HEK293T (cell line): ENCODE results near the gene SPTBN4.
A peak's percentile ranks its signal among the peaks of the same experiment; 100 is the strongest.

ENCODE experiments used
- CTCF ChIA-PET: fragments of 350-600 bp; formaldehyde crosslinking; extraction: SDS; loops from one replicate; lab custom pipeline; 2021; ENCODE audit warnings: antibody characterized with exemption, inconsistent platforms; lab: Yijun Ruan, JAX
- POLR2A ChIA-PET: fragments of 350-600 bp; formaldehyde crosslinking; extraction: SDS; loops from one replicate; lab custom pipeline; 2020; ENCODE audit warnings: antibody characterized with exemption, inconsistent platforms; lab: Yijun Ruan, JAX
- DNase-seq: peaks from one replicate; pipeline ENCODE4 v3.0.0; 2012; ENCODE audit warnings: mixed read lengths; ENCODE audit errors: extremely low spot score
- ARNT ChIP-seq: fragments of 450-650 bp; IDR thresholded peaks from 2 replicates; pipeline ENCODE4 v1.6.1; 2017; ENCODE audit warnings: mild to moderate bottlenecking
- BHLHE40 ChIP-seq: fragments of 450-650 bp; IDR thresholded peaks from 2 replicates; pipeline ENCODE4 v1.6.1; 2016; ENCODE audit warnings: mild to moderate bottlenecking, moderate library complexity, borderline replicate concordance
- CTBP1 ChIP-seq: fragments of 450-650 bp; IDR thresholded peaks from 2 replicates; pipeline ENCODE4 v1.6.1; 2016; ENCODE audit warnings: borderline replicate concordance
- ELF4 ChIP-seq: fragments of 450-650 bp; IDR thresholded peaks from 2 replicates; pipeline ENCODE4 v1.6.1; 2017; ENCODE audit warnings: antibody characterized with exemption
- FOXA1 ChIP-seq: fragments of 450-650 bp; IDR thresholded peaks from 2 replicates; pipeline ENCODE4 v1.6.1; 2016; ENCODE audit warnings: mild to moderate bottlenecking
- FOXK2 ChIP-seq: fragments of 450-650 bp; IDR thresholded peaks from 2 replicates; pipeline ENCODE4 v1.6.1; 2016; ENCODE audit warnings: mild to moderate bottlenecking
- FOXM1 ChIP-seq: fragments of 450-650 bp; IDR thresholded peaks from 2 replicates; pipeline ENCODE4 v1.6.1; 2017; ENCODE audit warnings: mild to moderate bottlenecking, borderline replicate concordance
- HDGF ChIP-seq: fragments of 450-650 bp; IDR thresholded peaks from 2 replicates; pipeline ENCODE4 v1.6.1; 2017; ENCODE audit warnings: antibody characterized with exemption, borderline replicate concordance
- L3MBTL2 ChIP-seq: fragments of 450-650 bp; conservative IDR thresholded peaks from 2 replicates; pipeline ENCODE4 v1.6.1; 2016; ENCODE audit warnings: mild to moderate bottlenecking
- LEF1 ChIP-seq: fragments of 450-650 bp; IDR thresholded peaks from 2 replicates; pipeline ENCODE4 v1.6.1; 2017; ENCODE audit warnings: mild to moderate bottlenecking, borderline replicate concordance
- NFRKB ChIP-seq: fragments of 450-650 bp; IDR thresholded peaks from 2 replicates; pipeline ENCODE4 v1.6.1; 2016; ENCODE audit warnings: mild to moderate bottlenecking, moderate library complexity
- PKNOX1 ChIP-seq: fragments of 450-650 bp; IDR thresholded peaks from 2 replicates; pipeline ENCODE4 v1.6.1; 2016
- SP1 ChIP-seq: fragments of 450-650 bp; IDR thresholded peaks from 2 replicates; pipeline ENCODE4 v1.6.1; 2017
- SUZ12 ChIP-seq: fragments of 450-650 bp; IDR thresholded peaks from 2 replicates; pipeline ENCODE4 v1.6.1; 2016; ENCODE audit warnings: mild to moderate bottlenecking
- TARDBP ChIP-seq: fragments of 450-650 bp; IDR thresholded peaks from 2 replicates; pipeline ENCODE4 v1.6.1; 2016
- ZNF384 ChIP-seq: fragments of 450-650 bp; IDR thresholded peaks from 2 replicates; pipeline ENCODE4 v1.6.1; 2016

Gene SPTBN4

GRCh38 chr19:40594657-40595091 lies 127.9 kb downstream of the SPTBN4 start:
- TF ChIP-seq TARDBP (no peak), PKNOX1 (no peak)
- DNase-seq: no peak
- ChIA-PET POLR2A (interaction anchor here (1.4 kb wide), 2 partner anchors 16 to 24 kb away, joined by 5 read pairs; no protein-coding TSS in a partner anchor), CTCF (interaction anchor here (0.8 to 1.2 kb wide), 2 partner anchors 40 to 46 kb away, joined by 3 read pairs; no protein-coding TSS in a partner anchor)

- ChIA-PET CTCF (no interaction called here), POLR2A (no interaction called here)
- peak; percentile 79 for DNase-seq
- TF ChIP-seq PKNOX1: peak; percentile 71
- TF ChIP-seq L3MBTL2: peak; percentile 85
- TF ChIP-seq CTBP1: no peak
- no peak for TF ChIP-seq ARNT
- no peak for TF ChIP-seq FOXA1
Measured at GRCh38 chr19:40596608-40597328, 130.0 kb downstream of the SPTBN4 start.

GRCh38 chr19:40597329-40597838 lies 130.6 kb downstream of the SPTBN4 start:
- CTCF ChIA-PET: no interaction called here
- POLR2A ChIA-PET: no interaction called here
- no peak for TF ChIP-seq TARDBP
- no peak for TF ChIP-seq FOXK2
- no peak for TF ChIP-seq BHLHE40
- TF ChIP-seq HDGF: no peak
- TF ChIP-seq ARNT: no peak
- no peak for TF ChIP-seq PKNOX1
- no peak for TF ChIP-seq SP1
- no peak for TF ChIP-seq SUZ12
- no peak for TF ChIP-seq NFRKB
- no peak for TF ChIP-seq CTBP1
- TF ChIP-seq L3MBTL2: no peak
- TF ChIP-seq ZNF384: no peak
- no peak for TF ChIP-seq FOXM1
- no peak for TF ChIP-seq FOXA1
- no peak for TF ChIP-seq LEF1
- TF ChIP-seq ELF4: no peak
- DNase-seq: no peak

- ChIA-PET CTCF (interaction anchor here (0.9 to 1.3 kb wide), 4 partner anchors 48 to 303 kb away, joined by 3 to 10 read pairs (median 4); no protein-coding TSS in a partner anchor), POLR2A (interaction anchor here (0.8 to 1.6 kb wide), 7 partner anchors 21 to 134 kb away, joined by 3 to 7 read pairs (median 4); partner anchors contain the start of gene BLVRB)
- TF ChIP-seq FOXM1 (peak; percentile 84; the same call in 1 of the 2 replicates), CTBP1 (peak; percentile 52; the same call in 1 of the 2 replicates), L3MBTL2 (peak; percentile 67), SUZ12 (no peak)
- DNase-seq: peak; percentile 79
Measured at GRCh38 chr19:40598121-40598917, 131.5 kb downstream of the SPTBN4 start.

GRCh38 chr19:40598918-40599307 lies 132.1 kb downstream of the SPTBN4 start:
- ChIA-PET POLR2A (interaction anchor here (0.8 to 1.6 kb wide), 7 partner anchors 11 to 135 kb away, joined by 3 to 7 read pairs (median 4); partner anchors contain the start of gene BLVRB), CTCF (interaction anchor here (0.6 to 1.3 kb wide), 6 partner anchors 9 to 303 kb away, joined by 3 to 10 read pairs (median 3); no protein-coding TSS in a partner anchor)
- TF ChIP-seq SP1 (no peak), NFRKB (no peak), FOXK2 (no peak), TARDBP (no peak)
- DNase-seq: no peak

GRCh38 chr19:40599331-40599901 lies 132.6 kb downstream of the SPTBN4 start:
- ChIA-PET CTCF (interaction anchor here (0.6 to 0.9 kb wide), 2 partner anchors 9 to 29 kb away, joined by 3 read pairs; no protein-coding TSS in a partner anchor), POLR2A (interaction anchor here (0.8 to 1.6 kb wide), 3 partner anchors 10 to 59 kb away, joined by 3 to 7 read pairs (median 5); no protein-coding TSS in a partner anchor)
- TF ChIP-seq FOXM1: no peak
- TF ChIP-seq SP1: no peak
- no peak for TF ChIP-seq BHLHE40
- TF ChIP-seq NFRKB: no peak
- no peak for TF ChIP-seq ZNF384
- no peak for TF ChIP-seq ARNT
- TF ChIP-seq L3MBTL2: no peak
- no peak for TF ChIP-seq ELF4
- TF ChIP-seq TARDBP: no peak
- TF ChIP-seq LEF1: no peak
- TF ChIP-seq HDGF: no peak
- no peak for TF ChIP-seq FOXK2
- DNase-seq: no peak
